Renal cortical epithelial cell (primary cell): ENCODE data around the gene CGREF1. TPM values are rescaled to one million over a fixed set of nuclear protein-coding genes. Genes with fewer than 3 reads are reported as not detected.
A peak's percentile ranks its signal among the peaks of the same experiment; 100 is the strongest.

Experiments
- DNase-seq: peaks from one replicate; pipeline ENCODE4 v3.0.0-alpha.2; 2011; ENCODE audit warnings: low read depth
- total RNA-seq: library from RNA; depleted of rRNA; stranded (reverse); fragments of >200 nt; gene quantifications from 2 replicates; pipeline ENCODE4 v1.2.3, GENCODE V29; 2014

CGREF1 gene
- 0.20 and 1.6 TPM in 2 replicates for total RNA-seq

DNA sequence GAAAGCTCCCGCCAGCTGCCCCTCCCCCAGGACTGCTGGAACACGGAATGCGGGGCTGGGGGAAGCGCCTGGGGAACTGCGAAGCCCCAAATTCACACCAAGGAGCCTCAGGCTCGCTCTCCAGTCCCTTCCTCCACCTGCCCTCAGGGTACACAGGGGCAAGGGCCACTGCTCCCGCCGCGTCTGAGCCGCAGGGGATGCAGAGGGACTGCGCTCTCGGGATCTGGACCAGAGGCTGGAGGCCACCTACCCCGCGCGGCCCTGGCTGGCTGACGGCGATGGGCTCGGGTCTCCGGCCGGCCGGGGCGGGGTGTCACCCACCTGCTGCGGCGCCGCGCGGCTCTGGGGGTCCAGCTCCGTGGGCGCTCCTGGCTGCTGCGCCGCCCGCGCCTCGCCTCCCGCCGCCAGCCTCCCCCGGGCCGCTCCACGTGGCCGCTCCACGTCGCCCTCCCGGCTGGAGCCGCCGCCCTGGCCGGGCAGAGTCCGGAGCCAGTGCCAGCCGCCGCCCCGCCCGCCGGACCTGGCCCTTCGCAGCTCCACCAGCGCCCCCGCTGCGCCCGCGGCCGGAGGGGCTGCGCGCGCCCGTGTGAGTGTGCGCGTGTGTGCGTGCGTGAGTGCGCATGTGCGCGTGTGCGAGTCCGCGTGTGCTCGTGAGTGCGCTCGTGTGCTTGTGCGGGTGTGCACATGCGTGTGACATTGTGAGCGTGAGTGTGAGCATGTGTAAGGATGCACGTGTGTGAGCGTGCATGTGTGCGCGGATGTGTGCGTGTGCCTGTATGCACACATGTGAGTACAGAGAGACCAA is at the start of gene CGREF1:
CGREF1 (minus strand) TSS at position 604 of the 805 bp plus-strand sequence. CDS start 14,762 bp downstream, outside the sequence.
- no peak for DNase-seq

DNA sequence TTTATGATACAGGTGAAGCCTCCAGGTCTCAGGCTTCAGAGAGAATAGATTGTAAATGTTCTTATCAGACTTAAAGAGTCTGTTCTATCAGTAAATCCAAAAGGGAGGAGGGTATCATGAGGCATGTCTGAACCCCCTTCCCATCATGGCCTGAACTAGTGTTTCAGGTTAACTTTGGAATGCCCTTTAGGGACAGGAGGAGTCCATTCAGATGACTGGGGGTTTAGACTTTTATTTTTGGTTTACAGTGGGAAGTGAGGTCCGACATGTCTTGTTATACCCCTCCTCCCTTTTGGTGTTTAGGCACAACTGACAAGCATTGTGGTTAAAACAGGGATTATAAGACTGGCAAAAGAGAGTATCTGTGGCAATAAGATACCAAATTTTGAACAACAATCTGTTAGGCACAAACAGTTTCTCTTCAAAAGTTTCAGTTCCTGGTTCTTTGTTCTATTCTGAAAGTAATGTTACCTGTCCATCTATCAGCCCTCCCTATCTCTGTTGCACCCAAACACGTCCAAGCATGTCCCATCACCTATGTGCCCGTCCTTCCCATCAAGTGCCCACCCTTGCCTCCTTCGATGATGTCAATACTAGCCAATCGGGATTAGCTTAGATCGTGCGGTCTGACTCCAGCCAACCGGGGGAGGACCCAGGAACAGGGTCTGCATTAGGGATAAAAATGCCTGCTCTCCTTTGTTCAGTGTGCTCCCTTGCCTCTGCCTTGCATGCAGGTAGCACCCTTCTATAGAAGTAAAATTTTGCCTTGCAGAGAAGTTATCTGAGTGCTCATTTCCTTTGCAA is 46.2 kb upstream of the CGREF1 start:
- no peak for DNase-seq

- no peak for DNase-seq
Observed at GRCh38 chr2:27162151-27163121, 43.5 kb upstream of the CGREF1 start.

- no peak for DNase-seq
Observed at GRCh38 chr2:27160191-27160590, 41.3 kb upstream of the CGREF1 start.

DNA sequence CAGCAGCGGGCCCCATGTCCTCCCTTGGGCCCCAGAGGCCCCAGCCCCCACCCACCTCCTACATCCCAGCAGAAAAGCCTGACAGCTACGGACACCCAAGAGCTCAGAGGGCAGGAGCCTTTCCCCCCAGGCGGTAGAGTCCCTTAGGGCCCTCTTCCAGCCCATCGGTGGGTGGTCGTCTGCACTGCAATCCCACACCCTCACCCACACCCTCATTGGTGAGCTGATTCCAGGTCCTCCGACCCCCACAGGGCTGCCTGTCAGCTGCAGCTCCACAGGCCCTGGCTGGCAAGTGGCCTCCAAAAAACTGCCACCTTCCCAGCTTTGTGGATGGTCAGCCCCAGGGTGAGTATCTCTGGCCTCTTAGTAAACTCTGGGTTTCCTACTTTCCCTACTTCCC is 40.3 kb upstream of the CGREF1 start:
- DNase-seq, result no peak

DNA sequence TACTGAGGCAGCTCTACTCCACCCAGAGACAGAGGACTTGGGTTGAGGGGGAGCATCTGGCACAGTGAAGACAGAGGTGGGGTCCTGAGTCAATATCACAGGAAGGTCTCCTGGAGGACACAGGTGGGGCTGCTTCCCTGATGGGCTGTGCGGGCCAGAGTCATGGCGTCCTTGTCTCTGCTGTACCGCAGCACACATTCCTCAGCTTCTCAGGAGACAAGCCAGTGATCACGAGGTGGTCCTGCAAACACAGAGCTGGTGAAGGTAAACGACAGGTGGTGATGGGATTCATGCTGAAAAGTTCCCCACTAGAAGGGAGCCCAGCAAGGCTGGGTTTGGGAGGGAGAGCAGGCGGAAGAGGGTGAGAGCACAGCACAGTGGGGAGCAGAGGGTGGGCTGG is 39.5 kb upstream of the CGREF1 start:
- DNase-seq, result no peak

DNA sequence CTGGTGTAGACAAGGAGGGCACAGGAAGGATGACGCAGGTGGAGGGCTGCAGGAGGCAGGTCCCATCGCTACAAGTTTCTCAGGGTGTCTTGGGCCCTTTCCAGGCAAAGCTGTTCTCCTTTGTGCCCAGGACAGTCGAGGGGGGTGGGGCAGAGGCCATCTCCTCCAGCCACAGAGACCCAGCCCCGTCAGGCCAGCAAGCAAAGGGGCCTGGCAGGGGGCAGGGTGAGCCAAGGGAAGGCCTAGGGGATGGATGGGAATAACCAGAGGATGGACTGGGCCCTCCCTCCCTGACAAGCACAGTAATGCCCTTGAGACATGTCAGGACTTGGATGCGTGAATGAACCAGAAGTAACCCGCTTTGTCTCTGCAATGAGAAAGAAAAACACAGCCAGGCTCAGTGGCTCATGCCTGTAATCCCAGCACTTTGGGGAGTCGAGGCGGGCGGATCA is 36.2 kb upstream of the CGREF1 start:
- DNase-seq, result no peak

DNA sequence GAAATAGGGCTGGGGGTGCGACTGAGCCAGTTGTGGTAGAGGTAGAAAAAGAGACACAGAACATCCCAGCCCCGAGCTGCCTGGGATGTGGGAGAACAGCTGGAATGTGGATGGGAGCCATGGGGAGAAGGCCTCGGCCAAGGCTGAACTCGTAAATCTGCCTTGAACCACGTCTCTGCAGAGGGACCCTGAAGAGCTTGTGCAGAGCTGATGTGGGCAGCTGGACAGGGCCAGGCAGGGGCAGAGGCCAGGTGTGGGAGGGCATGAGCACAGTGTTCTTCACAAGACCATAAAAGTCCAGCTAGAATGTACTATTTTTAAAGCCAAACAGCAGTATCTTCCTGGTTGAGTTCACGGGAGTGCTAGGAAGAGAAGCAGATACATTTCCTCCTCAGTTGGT is 35.6 kb upstream of the CGREF1 start:
- no peak for DNase-seq

- peak; percentile 22 for DNase-seq
Observed at GRCh38 chr2:27152796-27153464, 34.0 kb upstream of the CGREF1 start.

DNA sequence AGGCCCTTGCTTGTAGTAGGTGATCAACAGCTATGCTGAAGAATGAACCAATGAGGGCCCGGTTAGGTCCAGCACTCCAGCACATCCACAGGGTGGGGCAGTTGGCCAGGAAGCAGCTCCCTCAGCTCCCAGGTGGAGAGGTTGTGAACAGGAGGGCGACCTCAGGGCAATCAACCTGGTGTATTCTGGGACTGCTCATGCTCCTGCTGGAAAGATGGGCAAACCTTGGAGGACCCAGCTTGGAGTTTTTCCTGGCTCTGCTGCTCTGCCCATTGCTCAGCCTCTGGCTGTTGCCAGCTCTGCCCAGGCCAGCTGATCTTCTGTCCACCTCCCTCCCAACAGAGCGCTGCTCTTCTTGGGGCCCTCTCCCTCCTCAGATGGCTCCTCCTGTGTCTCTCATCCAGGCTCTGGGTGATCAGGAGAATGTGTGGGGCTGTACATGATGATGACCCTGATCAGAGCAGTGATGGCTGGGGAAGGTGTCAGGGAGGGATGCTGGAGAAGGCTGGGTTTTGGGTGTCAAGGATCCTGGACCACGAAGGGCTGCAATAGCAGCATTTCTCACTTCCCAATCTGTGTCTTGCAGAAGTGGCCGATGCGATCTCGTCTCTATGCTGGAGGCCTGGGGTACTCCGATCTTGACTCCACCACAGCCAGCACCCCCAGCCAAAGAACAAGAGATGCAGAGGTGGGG is 33.3 kb upstream of the CGREF1 start:
- no peak for DNase-seq

DNA sequence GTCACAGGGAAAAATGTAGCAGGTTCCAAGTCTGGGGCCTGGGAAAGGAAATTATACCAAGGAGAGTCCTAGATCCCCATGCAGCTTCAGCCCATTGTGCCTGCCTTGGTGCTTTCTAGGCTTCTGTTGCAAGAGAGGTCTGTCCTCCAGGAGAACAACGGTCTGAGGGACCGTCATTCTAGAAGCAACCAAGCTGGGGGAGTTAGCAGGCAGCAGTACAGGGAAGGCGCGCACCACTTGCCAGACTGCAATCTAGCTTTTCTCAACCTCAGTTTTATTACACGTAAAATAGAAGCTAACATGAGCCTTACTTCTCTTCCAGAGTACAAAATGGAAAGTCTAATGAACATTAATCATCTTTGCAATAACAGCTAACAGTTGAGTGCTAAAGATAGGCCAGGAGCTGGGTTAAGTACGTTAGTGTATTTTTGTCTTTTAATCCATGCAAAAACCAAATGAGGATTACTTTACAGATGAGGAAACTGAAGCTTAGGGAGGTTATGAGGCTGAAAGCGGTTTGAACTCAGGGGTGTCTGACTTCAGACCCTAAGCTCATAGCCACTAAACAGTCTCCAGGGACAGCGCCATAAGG is 31.8 kb upstream of the CGREF1 start:
- no peak for DNase-seq

GRCh38 chr2:27149570-27150405 is 30.9 kb upstream of the CGREF1 start:
- DNase-seq, result no peak

GRCh38 chr2:27148801-27149439 is 30.0 kb upstream of the CGREF1 start, which contains the start of gene TCF23:
TCF23 (plus strand) TSS chr2:27149004; CDS start chr2:27149134, 130 bp downstream.
- DNase-seq, result no peak

GRCh38 chr2:27147935-27148334 is 29.0 kb upstream of the CGREF1 start:
- no peak for DNase-seq

DNA sequence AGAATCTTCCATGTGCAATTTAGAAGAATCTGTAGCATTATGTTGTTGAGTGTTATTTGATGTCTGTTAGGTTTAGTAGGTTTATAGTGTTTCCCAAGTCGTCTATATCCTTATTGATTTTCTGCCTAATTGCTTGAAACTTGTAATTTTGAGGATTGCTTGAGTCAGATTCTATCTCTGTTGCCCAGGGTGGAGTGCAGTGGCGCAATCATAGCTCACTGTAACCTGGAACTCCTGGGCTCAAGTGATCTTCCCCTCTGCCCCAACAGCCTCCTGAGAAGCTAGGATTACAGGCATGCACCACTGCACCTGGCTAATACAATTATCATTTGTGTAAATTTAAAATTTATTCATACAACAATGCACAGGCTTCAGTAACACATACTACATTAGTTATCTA is 26.8 kb upstream of the CGREF1 start:
- DNase-seq, result no peak

DNA sequence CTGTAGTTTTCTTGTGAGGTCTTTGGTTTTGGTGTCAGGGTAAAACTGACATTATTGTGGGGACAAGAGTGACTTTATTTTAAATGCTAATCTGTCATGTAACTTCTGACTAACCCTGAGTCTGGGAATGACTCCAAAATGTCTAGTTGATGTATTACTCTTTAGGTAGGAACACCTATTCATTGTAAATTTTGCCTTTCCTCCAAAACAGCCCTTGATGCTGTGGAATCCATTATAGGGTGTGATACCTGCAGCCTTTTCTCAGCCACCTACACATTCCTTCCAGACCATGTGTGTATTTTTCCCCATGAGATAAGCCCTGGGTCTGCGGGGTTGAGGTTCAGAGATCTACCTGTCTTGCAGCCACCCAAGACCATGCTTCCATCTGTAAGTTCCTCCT is 24.4 kb upstream of the CGREF1 start:
- no peak for DNase-seq

GRCh38 chr2:27139310-27139709 is 20.4 kb upstream of the CGREF1 start, which contains the start of gene PRR30:
PRR30 (minus strand) TSS chr2:27139410; CDS start chr2:27138329, 1,081 bp downstream.
- no peak for DNase-seq

GRCh38 chr2:27138111-27138510 is 19.2 kb upstream of the CGREF1 start:
- no peak for DNase-seq
